GM19468 (cell line): Measurements from ENCODE around the gene HBZ.
"Not testable (repeated sequence)": the region's sequence is repeated elsewhere in the genome, so short reads cannot be mapped to it uniquely, and the experiment has no call there.

Experiments
- ATAC-seq: cut with Tn5 transposase; IDR thresholded peaks from one replicate; pipeline ENCODE4 v1.9.1; 2021; ENCODE audit warnings: mild to moderate bottlenecking, moderate library complexity, moderate number of reproducible peaks; ENCODE audit not compliant: unreplicated experiment; ENCODE audit errors: extremely low read depth

HBZ gene

GRCh38 chr16:163696-164095 is 11.3 kb downstream of the HBZ start:
- not testable (repeated sequence) for ATAC-seq

DNA sequence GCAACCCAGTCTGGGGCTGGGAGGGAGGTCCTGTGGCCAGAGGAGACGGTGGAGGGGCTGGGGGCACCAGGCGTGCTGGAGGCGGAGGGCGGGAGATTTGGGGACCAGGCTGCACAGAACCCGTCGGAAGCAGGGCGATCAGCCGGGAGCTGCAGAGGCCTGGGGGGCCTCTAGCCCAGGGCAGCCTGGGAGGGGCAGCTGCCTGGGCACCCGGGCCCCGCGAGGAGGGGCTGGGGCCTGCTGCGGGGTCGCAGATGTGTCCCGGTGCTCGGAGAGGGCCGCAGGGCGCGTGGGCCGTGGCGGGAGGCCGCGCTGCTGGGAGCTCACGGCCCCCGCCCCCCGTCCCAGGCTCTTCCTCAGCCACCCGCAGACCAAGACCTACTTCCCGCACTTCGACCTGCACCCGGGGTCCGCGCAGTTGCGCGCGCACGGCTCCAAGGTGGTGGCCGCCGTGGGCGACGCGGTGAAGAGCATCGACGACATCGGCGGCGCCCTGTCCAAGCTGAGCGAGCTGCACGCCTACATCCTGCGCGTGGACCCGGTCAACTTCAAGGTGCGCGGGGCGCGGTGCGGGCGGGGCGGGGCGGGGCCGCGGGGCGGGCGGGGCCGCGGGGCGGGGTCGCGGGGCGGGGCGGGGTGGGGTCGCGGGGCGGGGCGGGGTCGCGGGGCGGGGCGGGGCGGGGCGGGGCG is 11.8 kb downstream of the HBZ start:
- ATAC-seq, result not testable (repeated sequence)

DNA sequence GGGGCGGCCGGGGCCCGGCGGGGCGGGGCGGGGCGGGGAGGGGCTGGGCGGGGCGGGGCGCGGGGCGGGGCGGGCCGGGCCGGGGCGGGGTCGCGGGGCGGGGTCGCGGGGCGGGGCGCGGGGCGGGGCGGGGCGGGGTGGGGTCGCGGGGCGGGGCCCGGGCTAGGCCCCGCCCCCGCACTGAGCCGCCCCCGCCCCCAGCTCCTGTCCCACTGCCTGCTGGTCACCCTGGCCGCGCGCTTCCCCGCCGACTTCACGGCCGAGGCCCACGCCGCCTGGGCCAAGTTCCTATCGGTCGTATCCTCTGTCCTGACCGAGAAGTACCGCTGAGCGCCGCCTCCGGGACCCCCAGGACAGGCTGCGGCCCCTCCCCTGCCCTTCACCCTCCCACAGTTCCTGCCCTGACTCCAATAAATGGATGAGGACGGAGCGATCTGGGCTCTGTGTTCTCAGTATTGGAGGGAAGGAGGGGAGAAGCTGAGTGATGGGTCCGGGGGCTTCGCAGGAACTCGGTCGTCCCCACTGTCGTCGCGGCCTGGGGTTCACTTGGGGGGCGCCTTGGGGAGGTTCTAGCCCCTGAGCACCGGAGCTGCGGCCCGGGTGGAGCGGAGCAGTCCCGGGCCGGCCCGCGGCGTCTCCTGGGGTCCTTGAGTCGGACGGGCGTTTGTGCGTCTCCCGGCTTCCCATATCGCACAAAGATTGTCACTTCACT is 12.5 kb downstream of the HBZ start:
- no peak for ATAC-seq

- no peak for ATAC-seq
Measured at GRCh38 chr16:165539-166374, 13.3 kb downstream of the HBZ start, which contains the start of gene HBM. HBM (plus strand) TSS chr16:165978; CDS start chr16:165998, 20 bp downstream.

GRCh38 chr16:166375-167121 is 14.1 kb downstream of the HBZ start:
- no peak for ATAC-seq

DNA sequence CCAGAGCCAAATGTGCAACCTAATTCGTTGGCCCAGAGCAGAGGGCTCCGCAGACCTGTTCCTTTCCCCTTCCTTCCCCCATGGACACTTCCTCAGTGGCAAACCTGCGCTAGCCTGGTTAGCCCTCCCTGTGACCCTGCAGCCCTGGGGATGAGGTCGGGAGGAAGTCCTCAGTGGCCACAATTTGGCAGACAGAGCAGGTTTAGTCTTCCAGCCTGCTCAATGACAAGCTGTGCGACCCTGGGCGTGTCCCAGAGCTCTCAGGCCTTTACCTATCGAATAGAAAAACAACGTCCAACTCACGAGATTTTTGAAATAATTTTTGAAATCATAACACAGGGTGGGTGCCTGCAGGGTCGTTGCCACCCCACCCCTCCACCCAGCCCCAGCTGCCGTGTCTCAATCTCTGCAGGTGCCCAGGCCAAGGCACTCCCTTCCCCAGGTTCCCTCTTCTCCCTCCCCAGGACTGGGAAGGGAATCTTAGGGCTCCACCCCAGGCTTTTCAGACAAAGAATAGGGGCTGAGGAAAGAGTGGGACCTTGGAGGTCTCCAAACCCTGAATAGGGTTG is 14.8 kb downstream of the HBZ start:
- ATAC-seq, result no peak

GRCh38 chr16:168424-168823 is 16.0 kb downstream of the HBZ start:
- ATAC-seq, result no peak

DNA sequence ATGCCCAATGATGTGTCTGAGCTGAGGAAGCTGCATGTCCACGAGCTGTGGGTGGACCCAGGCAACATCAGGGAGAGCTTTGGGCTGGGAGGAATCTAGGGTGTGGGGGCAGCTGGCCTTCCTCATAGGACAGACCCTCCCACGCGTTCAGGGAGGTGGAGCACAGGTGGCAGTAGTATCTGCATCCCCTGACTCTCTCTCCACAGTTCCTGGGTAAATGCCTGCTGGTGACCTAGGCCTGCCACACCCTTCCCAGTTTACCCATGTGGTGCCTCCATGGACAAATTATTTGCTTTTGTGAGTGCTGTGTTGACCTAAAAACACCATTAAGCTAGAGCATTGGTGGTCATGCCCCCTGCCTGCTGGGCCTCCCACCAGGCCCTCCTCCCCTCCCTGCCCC is 16.6 kb downstream of the HBZ start:
- ATAC-seq, result no peak

DNA sequence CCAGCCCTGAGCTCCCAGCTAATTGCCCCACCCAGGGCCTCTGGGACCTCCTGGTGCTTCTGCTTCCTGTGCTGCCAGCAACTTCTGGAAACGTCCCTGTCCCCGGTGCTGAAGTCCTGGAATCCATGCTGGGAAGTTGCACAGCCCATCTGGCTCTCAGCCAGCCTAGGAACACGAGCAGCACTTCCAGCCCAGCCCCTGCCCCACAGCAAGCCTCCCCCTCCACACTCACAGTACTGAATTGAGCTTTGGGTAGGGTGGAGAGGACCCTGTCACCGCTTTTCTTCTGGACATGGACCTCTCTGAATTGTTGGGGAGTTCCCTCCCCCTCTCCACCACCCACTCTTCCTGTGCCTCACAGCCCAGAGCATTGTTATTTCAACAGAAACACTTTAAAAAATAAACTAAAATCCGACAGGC is 17.7 kb downstream of the HBZ start:
- ATAC-seq, result not testable (repeated sequence)

DNA sequence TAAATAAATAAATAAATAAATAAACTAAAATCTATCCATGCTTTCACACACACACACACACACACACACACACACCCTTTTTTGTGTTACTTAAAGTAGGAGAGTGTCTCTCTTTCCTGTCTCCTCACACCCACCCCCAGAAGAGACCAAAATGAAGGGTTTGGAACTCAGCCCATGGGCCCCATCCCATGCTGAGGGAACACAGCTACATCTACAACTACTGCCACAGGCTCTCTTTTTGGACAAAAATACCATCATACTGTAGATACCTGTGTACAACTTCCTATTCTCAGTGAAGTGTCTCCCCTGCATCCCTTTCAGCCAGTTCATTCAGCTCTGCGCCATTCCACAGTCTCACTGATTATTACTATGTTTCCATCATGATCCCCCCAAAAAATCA is 18.3 kb downstream of the HBZ start:
- no peak for ATAC-seq

GRCh38 chr16:172374-172941 is 20.0 kb downstream of the HBZ start, which contains the start of gene HBA2:
HBA2 (plus strand) TSS chr16:172876; CDS start chr16:172913, 37 bp downstream.
- not testable (repeated sequence) for ATAC-seq

GRCh38 chr16:173211-173854 is 20.9 kb downstream of the HBZ start:
- ATAC-seq, result not testable (repeated sequence)

DNA sequence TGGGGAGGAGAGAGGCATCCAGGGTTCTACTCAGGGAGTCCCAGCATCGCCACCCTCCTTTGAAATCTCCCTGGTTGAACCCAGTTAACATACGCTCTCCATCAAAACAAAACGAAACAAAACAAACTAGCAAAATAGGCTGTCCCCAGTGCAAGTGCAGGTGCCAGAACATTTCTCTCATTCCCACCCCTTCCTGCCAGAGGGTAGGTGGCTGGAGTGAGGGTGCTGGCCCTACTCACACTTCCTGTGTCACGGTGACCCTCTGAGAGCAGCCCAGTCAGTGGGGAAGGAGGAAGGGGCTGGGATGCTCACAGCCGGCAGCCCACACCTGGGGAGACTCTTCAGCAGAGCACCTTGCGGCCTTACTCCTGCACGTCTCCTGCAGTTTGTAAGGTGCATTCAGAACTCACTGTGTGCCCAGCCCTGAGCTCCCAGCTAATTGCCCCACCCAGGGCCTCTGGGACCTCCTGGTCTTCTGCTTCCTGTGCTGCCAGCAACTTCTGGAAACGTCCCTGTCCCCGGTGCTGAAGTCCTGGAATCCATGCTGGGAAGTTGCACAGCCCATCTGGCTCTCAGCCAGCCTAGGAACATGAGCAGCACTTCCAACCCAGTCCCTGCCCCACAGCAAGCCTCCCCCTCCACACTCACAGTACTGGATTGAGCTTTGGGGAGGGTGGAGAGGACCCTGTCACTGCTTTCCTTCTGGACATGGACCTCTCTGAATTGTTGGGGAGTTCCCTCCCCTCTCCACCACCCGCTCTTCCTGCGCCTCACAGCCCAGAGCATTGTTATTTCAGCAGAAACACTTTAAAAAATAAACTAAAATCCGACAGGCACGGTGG is 21.7 kb downstream of the HBZ start:
- not testable (repeated sequence) for ATAC-seq

DNA sequence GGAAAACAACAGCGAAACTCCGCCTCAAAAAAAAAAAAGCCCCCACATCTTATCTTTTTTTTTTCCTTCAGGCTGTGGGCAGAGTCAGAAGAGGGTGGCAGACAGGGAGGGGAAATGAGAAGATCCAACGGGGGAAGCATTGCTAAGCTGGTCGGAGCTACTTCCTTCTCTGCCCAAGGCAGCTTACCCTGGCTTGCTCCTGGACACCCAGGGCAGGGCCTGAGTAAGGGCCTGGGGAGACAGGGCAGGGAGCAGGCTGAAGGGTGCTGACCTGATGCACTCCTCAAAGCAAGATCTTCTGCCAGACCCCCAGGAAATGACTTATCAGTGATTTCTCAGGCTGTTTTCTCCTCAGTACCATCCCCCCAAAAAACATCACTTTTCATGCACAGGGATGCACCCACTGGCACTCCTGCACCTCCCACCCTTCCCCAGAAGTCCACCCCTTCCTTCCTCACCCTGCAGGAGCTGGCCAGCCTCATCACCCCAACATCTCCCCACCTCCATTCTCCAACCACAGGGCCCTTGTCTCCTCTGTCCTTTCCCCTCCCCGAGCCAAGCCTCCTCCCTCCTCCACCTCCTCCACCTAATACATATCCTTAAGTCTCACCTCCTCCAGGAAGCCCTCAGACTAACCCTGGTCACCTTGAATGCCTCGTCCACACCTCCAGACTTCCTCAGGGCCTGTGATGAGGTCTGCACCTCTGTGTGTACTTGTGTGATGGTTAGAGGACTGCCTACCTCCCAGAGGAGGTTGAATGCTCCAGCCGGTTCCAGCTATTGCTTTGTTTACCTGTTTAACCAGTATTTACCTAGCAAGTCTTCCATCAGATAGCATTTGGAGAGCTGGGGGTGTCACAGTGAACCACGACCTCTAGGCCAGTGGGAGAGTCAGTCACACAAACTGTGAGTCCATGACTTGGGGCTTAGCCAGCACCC is 22.8 kb downstream of the HBZ start:
- ATAC-seq, result no peak

GRCh38 chr16:176006-176405 is 23.6 kb downstream of the HBZ start:
- ATAC-seq, result not testable (repeated sequence)

DNA sequence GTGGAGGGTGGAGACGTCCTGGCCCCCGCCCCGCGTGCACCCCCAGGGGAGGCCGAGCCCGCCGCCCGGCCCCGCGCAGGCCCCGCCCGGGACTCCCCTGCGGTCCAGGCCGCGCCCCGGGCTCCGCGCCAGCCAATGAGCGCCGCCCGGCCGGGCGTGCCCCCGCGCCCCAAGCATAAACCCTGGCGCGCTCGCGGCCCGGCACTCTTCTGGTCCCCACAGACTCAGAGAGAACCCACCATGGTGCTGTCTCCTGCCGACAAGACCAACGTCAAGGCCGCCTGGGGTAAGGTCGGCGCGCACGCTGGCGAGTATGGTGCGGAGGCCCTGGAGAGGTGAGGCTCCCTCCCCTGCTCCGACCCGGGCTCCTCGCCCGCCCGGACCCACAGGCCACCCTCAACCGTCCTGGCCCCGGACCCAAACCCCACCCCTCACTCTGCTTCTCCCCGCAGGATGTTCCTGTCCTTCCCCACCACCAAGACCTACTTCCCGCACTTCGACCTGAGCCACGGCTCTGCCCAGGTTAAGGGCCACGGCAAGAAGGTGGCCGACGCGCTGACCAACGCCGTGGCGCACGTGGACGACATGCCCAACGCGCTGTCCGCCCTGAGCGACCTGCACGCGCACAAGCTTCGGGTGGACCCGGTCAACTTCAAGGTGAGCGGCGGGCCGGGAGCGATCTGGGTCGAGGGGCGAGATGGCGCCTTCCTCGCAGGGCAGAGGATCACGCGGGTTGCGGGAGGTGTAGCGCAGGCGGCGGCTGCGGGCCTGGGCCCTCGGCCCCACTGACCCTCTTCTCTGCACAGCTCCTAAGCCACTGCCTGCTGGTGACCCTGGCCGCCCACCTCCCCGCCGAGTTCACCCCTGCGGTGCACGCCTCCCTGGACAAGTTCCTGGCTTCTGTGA is 24.3 kb downstream of the HBZ start, which contains the start of gene HBA1:
HBA1 (plus strand) TSS at position 204 of the 906 bp plus-strand sequence; CDS start at position 241, 37 bp downstream.
- ATAC-seq, result not testable (repeated sequence)
